Kidney (tissue), 14 donors: ENCODE results near the gene ATXN10. TPM values are rescaled to one million over a fixed set of nuclear protein-coding genes. Genes with fewer than 3 reads are reported as not detected.

ENCODE experiments used
- DNase-seq, 5 donors: peaks; one replicate each; pipeline ENCODE4 v3.0.0-alpha.2; 2013 to 2020
- FAIRE-seq: peaks from 2 replicates; lab custom pipeline; 2012; peaks lifted over from hg19 to GRCh38; lab: Jason Lieb, UNC
- H3K27ac ChIP-seq, 2 donors: one replicate each; pipeline ENCODE4 v1.7.0; 2013; ENCODE audit warnings: low read depth in 2 of 2, low read length in 2 of 2, inconsistent platforms in 1 of 2
- H3K27me3 ChIP-seq: one replicate; pipeline ENCODE4 v1.7.1; 2013; ENCODE audit warnings: low read length, inconsistent platforms; ENCODE audit not compliant: control insufficient read depth, insufficient read depth
- H3K36me3 ChIP-seq, 3 donors: one replicate each; pipeline versions ENCODE4 v1.7.0 to v1.7.1; 2013; ENCODE audit warnings: low read length in 3 of 3, control low read depth in 1 of 3, inconsistent platforms in 1 of 3; ENCODE audit not compliant: insufficient read depth in 3 of 3, control insufficient read depth in 2 of 3
- H3K4me1 ChIP-seq, 3 donors: one replicate each; pipeline versions ENCODE4 v1.7.0 to v1.7.1; 2013; ENCODE audit warnings: low read length in 3 of 3, inconsistent platforms in 1 of 3, low read depth in 1 of 3; ENCODE audit not compliant: control insufficient read depth in 2 of 3, insufficient read depth in 2 of 3
- H3K4me3 ChIP-seq, 3 donors: one replicate each; pipeline versions ENCODE4 v1.7.0 to v1.8.1; 2013; ENCODE audit warnings: low read length in 3 of 3, control low read depth in 1 of 3, inconsistent platforms in 1 of 3
- H3K9ac ChIP-seq, 3 donors: one replicate each; pipeline versions ENCODE4 v1.7.0 to v1.7.1; 2013; ENCODE audit warnings: low read length in 3 of 3, control low read depth in 1 of 3, inconsistent platforms in 1 of 3
- H3K9me3 ChIP-seq, 3 donors: one replicate each; pipeline versions ENCODE4 v1.7.0 to v1.7.1; 2013; ENCODE audit warnings: low read length in 3 of 3, control low read depth in 1 of 3, inconsistent platforms in 1 of 3; ENCODE audit not compliant: control insufficient read depth in 2 of 3, insufficient read depth in 1 of 3
- CTCF ChIP-seq: IDR thresholded peaks from 3 replicates; pipeline ENCODE4 v1.5.1; 2012; ENCODE audit warnings: mild to moderate bottlenecking, moderate library complexity, borderline replicate concordance; ENCODE audit not compliant: insufficient read depth; ENCODE audit errors: extremely low read depth
- intact Hi-C: fragments of 100-400 bp; cut with DNase I; formaldehyde crosslinking; loops from one replicate; pipeline ENCODE4 v1.11.1; 2022
- polyA plus RNA-seq: library from polyadenylated mRNA; stranded (reverse); fragments of 350-450 nt; fragmentation: Illumina TruSeq; extraction: RNeasy Lipid Tissue Mini Kit (QIAGEN cat#74804); gene quantifications from one replicate; pipeline ENCODE4 v1.2.3, GENCODE V29; 2014; ENCODE audit warnings: low read depth, low replicate concordance; ENCODE audit not compliant: insufficient read depth
- total RNA-seq: library from RNA; stranded (reverse); fragmentation: NEBNext Ultra II Directional; extraction: Animal tissue kit (Norgen Biotek cat#: 25700); gene quantifications from one replicate; pipeline ENCODE4 v1.2.1, GENCODE V29; 2021
- donor health status: control.
- donor health status: control.
- donor health status: control.
- donor health status: control.
- donor health status: control.
- donor health status: DM: yes; HTN: yes; CAD: no.
- donor health status: Normal renal cell carcinoma (clear cell type).

The ATXN10 gene
- total and polyA plus RNA-seq, 2 donors from 2014 or later, result 121 to 142 TPM

GRCh38 chr22:45757936-45758335 lies 86.3 kb downstream of the ATXN10 start:
- no peak for TF ChIP-seq CTCF
- no peaks in the 10 kb centered on the region for H3K27me3 ChIP-seq
- H3K4me3 ChIP-seq, result no peak overlapping the region
- FAIRE-seq (no peak), DNase-seq (no peak)
- peaks cover 0 to 4% (median 0%) of the 10 kb centered on the region in 3 donors for H3K4me1 ChIP-seq
- intact Hi-C loops, result no loop called here
- no peaks in the 10 kb centered on the region for H3K36me3 ChIP-seq
- H3K9me3 ChIP-seq, result no peaks in the 10 kb centered on the region
- H3K27ac ChIP-seq, result no peak overlapping the region
- H3K9ac ChIP-seq, result no peak overlapping the region

- Histone ChIP-seq H3K27me3 (no peaks in the 10 kb centered on the region), H3K36me3 (no peaks in the 10 kb centered on the region), H3K4me1 (peaks cover 0 to 4% (median 0%) of the 10 kb centered on the region in 3 donors), H3K27ac (no peak overlapping the region), H3K9ac (no peak overlapping the region), H3K4me3 (no peak overlapping the region), H3K9me3 (no peaks in the 10 kb centered on the region)
- TF ChIP-seq CTCF, result no peak
- no peak for FAIRE-seq
- intact Hi-C loops, result no loop called here
- no peak for DNase-seq
Observed at GRCh38 chr22:45758603-45759002, 87.0 kb downstream of the ATXN10 start.

GRCh38 chr22:45760682-45761081 lies 89.0 kb downstream of the ATXN10 start:
- no peaks in the 10 kb centered on the region for H3K27me3 ChIP-seq
- no peak overlapping the region for H3K4me3 ChIP-seq
- H3K4me1 ChIP-seq, result peaks cover 0 to 4% (median 0%) of the 10 kb centered on the region in 3 donors
- H3K36me3 ChIP-seq, result no peaks in the 10 kb centered on the region
- H3K9me3 ChIP-seq, result no peaks in the 10 kb centered on the region
- DNase-seq (no peak), FAIRE-seq (no peak)
- intact Hi-C loops, result no loop called here
- H3K9ac ChIP-seq, result no peak overlapping the region
- TF ChIP-seq CTCF, result no peak
- no peak overlapping the region for H3K27ac ChIP-seq
